Hippocampal formation (tissue), 2 donors: Measurements from ENCODE around the gene MORC1.
"Not testable (repeated sequence)": the region's sequence is repeated elsewhere in the genome, so short reads cannot be mapped to it uniquely, and the experiment has no call there.

Source experiments
- DNase-seq, 2 donors: peaks; one replicate each; lab custom pipeline; 2025; lab: John Stamatoyannopoulos, UW

MORC1 gene

GRCh38 chr3:109117939-109118338 lies at the start of gene MORC1:
MORC1 (minus strand) TSS chr3:109118134; CDS start chr3:109118059, 75 bp downstream.
- DNase-seq: no peak

DNA sequence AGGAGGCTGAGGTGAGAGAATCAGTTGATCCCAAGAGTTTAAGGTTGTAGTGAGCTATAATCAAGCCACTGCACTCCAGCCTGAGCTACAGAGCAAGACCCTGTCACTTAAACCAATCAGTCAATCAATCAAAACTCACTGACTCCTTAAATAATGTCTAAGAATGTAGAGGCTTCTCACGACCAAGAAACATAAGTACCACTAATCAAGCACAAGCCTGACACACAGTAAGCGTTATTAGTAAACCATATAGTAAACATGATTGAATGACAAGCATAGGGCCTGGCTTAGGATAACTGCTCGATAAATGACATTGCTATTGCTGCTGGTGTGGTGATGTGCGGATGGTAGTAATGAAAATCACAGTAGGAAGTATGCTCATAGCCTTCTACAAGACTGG lies 48.0 kb upstream of the MORC1 start:
- DNase-seq: no peak

- DNase-seq: no peak
Observed at GRCh38 chr3:109161487-109162123, 43.7 kb upstream of the MORC1 start.

GRCh38 chr3:109155828-109156227 lies 37.9 kb upstream of the MORC1 start:
- DNase-seq: no peak

DNA sequence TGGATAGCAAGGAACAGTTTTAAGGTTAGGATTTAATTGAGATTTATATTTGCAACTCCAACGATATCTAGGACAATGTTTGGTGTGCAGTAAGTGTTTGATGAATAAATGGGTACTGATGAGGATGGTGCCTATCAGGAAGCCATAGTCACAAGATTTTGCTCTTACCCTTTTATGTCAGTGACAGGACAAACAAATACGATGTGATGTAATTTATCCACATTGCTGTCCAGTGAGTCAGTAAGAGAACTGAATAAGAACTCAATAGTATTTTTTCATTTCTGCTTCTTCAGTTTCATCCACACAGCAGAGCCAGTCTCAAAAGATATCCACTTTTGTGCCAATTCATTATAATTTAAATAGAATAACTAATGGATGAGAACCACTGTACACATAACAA lies 37.0 kb upstream of the MORC1 start:
- DNase-seq: no peak

DNA sequence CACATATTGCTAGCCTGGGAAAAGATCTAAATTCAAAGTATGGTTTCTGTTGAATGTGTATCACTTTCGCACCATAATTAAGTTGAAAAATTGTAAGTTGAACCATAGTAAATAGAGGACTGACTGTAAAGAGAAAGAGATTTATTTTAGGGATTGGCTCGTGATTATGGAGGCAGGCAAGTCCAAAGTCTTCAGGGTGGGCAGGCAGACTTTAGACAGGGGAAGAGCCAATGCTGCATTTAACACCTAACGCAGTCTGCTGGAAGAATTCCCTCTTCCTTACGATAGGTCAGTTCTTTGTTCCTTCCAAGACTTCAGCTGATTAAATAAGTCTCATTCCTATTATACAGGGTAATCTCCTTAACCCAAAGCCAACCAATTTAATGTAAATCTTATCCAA lies 34.4 kb upstream of the MORC1 start:
- DNase-seq: no peak

- DNase-seq: no peak
Observed at GRCh38 chr3:109149078-109149477, 31.1 kb upstream of the MORC1 start.

DNA sequence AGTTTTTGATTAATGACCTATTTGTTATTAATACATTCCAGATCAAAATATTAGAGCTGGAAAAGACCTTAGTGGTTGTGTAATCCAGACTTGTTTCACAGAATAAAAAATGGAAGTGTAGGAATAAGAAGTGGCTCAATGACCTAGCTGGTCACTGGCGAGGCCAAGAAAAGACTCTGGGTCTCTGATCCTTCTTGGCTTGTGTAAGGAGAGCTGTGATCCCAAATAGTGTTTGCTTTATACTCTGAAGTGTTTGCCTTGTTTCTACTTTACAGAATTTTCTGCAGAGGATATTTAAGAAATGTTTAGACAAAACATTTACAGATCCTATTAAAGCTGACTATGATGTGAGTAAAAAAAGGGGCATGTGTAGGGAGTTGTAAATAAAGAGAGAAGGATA lies 25.7 kb upstream of the MORC1 start:
- DNase-seq: no peak

DNA sequence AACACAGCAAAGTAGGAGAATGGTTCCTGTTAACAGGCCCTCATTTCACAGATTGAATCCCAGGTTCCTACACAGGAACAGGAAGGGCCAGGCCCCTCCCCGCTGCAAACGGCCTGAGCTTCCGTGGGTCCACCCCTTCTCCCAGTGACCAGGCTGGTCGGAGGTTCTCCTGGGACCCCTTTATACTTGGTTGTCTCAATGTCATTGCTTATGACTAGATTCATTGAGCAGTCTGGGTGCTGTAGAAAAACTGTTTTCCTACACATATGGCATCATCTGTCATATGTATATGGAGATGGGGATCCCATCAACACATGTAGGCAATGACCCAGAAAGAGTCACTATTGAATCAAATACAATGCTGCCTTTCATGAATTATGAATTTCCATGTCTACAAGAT lies 22.4 kb upstream of the MORC1 start:
- DNase-seq: no peak

DNA sequence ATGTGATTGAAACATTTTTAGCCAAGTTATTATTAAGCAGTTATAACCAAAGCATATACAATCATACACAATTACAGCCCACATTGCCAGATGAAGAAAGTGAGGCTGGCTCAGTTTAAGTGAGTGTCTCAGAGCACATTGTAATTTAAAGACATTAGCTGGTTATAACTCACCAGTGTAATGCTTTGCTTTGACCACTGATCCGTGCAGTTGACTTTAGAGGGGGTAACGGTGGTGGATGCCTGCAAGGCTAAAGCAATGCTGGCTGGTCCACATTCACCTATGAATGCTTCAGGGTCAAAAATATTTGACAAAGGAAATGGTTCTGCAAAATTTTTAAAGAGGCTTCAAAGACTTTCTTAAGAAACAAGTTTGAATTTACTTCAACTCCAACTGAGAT lies 19.8 kb upstream of the MORC1 start:
- DNase-seq: no peak

DNA sequence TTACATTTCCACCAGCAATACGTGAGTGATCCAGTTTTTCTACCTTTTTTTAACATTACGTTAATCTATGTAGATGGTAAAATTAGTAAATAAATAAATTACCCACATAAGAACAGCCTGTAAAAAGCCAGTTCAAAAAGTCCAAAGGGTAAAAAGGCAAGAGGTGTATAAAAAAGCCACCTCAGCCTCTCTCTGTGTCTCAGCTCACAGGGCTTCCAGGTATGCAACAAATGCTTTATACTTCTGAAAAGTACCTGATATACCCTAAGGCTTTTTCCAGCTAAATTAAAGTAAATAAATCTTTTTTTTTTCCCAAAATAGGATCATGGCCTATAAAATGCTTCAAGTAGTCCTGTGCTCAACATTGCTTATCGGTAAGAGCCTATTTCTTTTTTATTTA lies 18.6 kb upstream of the MORC1 start, which contains the start of gene C3orf85:
Gene C3orf85, plus strand, starts transcription at position 197 of the 400 bp plus-strand sequence. Its CDS starts 129 bp downstream, at position 326.
- no peak for DNase-seq

- not testable (repeated sequence) for DNase-seq
Observed at GRCh38 chr3:109133474-109133816, 15.5 kb upstream of the MORC1 start.

- no peak for DNase-seq
Observed at GRCh38 chr3:109132801-109133473, 15.0 kb upstream of the MORC1 start.

DNA sequence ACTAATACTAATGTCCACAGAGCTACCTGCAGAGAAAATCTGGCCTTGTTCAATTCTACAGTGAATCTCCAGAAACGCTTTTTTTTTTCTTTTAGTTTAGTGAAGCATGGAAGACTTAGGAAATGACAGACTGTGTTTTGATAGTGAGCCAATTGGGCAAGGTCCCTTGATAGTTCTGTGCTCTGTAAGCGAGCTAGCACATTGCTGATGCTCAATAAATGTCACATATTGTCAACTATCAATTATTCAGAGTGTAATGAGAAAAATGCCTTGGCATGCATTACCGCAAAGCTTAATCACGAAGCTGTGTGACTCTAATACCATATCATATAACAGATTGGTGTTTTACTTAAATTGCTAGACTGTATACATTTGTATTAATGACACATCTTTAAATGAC lies 13.3 kb upstream of the MORC1 start:
- no peak for DNase-seq

GRCh38 chr3:109127553-109127952 lies 9.6 kb upstream of the MORC1 start:
- DNase-seq: no peak

- DNase-seq: no peak
Observed at GRCh38 chr3:109125902-109126301, 8.0 kb upstream of the MORC1 start.

DNA sequence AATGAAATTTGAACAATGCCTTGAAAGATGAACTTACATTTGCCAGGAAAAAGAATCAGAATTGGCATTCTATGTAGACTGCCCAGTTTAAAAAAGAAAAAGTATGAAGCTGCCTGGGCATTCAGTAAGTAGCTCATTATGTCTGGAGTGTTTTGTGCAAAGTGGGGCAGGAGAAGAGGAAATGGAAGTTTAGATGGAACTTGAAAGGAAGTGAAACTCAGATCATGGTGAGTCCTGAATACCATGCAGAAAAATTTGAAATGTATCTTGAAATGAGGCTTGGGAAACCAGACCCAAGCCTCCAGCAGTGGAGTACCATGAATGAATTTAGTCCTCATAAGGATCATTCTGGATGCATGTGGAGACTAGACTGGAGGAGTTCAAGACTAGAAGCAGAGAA lies 4.8 kb upstream of the MORC1 start:
- no peak for DNase-seq

DNA sequence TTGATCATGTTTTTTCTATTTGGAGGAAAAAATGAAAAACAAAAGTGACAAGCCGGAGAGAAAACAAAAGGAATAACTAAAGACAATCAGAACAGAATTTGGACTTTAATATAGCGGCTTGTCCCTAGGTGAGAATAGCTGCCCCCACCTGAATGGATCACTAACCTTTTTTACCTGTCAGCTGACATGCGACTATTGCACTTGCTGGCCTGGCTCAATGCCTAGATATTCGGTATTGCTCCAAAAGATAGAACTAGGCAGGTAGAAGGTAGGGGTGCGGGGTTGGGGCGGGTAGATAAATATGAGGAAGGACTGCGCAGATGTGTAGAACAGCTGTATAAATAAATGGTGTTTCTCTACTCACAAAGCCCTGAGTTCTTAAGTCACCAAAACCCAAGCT lies 650 bp upstream of the MORC1 start:
- no peak for DNase-seq

DNA sequence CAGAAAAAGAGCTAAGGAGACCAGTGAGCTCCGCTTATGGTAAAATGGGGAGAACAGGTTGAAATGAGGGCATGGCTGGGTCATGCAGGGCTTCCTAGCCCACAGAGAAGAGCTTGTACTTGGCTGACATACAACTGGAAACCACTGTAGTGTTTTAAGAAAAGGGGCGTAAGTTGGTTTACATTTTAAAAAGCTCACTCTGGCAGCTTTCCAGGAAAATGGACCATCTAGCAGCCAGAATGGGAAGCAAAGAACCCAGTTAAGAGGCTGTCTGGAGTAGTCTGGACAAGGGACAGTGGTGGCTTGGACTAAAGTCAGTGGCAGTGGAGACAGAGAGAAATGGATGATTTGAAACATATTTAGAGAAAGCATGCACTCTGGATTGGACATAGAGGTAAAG lies 1.9 kb downstream of the MORC1 start:
- no peak for DNase-seq

- DNase-seq: no peak
Observed at GRCh38 chr3:109115451-109115850, 2.5 kb downstream of the MORC1 start.

GRCh38 chr3:109114746-109115145 lies 3.2 kb downstream of the MORC1 start:
- DNase-seq: no peak

GRCh38 chr3:109112946-109113760 lies 4.8 kb downstream of the MORC1 start:
- DNase-seq: no peak

DNA sequence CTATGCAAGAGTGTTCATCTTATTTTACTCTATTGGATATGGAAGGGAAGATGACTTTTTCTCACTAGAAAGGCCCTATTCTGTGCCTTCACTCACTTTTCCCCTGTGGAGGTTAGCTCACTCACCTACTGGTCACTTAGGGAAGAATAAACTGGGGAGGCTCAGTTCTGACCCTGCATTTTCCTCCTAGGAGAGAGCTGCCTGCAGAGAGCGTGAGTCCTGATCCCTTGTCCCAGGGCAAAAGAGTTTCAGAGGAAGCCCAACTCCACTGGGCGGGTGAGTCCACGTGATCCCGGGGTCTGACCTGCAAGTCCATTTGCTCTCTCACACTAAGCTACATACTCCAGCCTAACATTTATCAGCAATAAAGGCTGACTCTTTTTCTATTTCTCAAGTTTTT lies 8.4 kb downstream of the MORC1 start:
- no peak for DNase-seq
